ENCODE measurements around the gene B3GNT9. TPM values are rescaled to one million over a fixed set of nuclear protein-coding genes. Genes with fewer than 3 reads are reported as not detected.

B3GNT9 gene
- total and polyA plus RNA-seq, 2 of the 8 experiments (the other 6 are each of a cell fraction or from before 2014, with no cell fraction given), result 3.5 to 9.0 TPM

DNA sequence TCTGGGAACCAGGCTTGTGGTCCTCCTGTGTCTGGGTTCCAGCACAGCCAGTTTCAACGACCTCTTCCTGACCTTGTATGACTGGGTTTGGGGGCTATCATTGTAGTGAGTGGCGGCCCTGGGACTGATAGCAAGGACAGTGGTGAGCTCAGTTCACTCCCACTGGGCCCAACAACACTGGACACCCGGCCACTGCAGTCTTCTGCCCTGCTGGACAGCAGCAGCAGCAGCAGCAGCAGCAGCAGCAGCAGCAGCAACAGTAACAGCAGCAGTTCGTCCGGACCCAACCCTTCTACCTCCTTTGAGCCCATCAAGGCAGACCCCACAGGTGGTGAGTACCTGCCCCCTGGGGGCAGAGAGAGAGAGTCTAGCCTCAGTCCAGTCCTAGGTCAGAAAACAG is 44.9 kb upstream of the B3GNT9 start:
- H4K5ac ChIP-seq (ENCODE audit: insufficient read length, low read depth, low read length), result no peak overlapping the region
- peaks cover 10% of the 10 kb centered on the region for H3K79me1 ChIP-seq (ENCODE audit: low read depth, low read length)
- H3K4me2 ChIP-seq (ENCODE audit: insufficient read depth in 1 of 2, low read depth in 2 of 2, low read length in 2 of 2), result no peak overlapping the region
- CTCF ChIA-PET (ENCODE audit: partially characterized antibody), result interaction anchor here (0.9 to 8.7 kb wide), 5 partner anchors 16 to 44 kb away, joined by 3 to 111 read pairs (median 4); no protein-coding TSS in a partner anchor
- no peak overlapping the region for H4K91ac ChIP-seq (replicated peaks; ENCODE audit: insufficient read length, low read length)
- H2BK15ac ChIP-seq (ENCODE audit: low read length), result no peak overlapping the region
- H3K27ac ChIP-seq (ENCODE audit: low read depth, low read length), result no peak overlapping the region
- no peak overlapping the region for H2AK5ac ChIP-seq (ENCODE audit: low read depth, low read length)
- no peaks in the 10 kb centered on the region for H3K9me3 ChIP-seq (ENCODE audit: insufficient read depth in 2 of 2, low read depth in 1 of 2, low read length in 1 of 2)
- no peaks in the 10 kb centered on the region for H3K27me3 ChIP-seq (replicated peaks in 1 of 4; ENCODE audit: control insufficient read depth in 3 of 4, extremely low read depth in 1 of 4, insufficient read depth in 3 of 4, low read length in 3 of 4)
- peaks cover 18 to 44% (median 34%) of the 10 kb centered on the region in 4 experiments for H3K36me3 ChIP-seq (ENCODE audit: control insufficient read depth in 2 of 4, insufficient read depth in 4 of 4, low read length in 3 of 4)
- H3K23me2 ChIP-seq (ENCODE audit: low read depth, low read length), result peaks cover 13% of the 10 kb centered on the region
- H3K79me2 ChIP-seq (ENCODE audit: control insufficient read depth in 1 of 2, insufficient read depth in 2 of 2, low read length in 2 of 2), result peaks cover 8 to 17% of the 10 kb centered on the region in 2 experiments
- H3K56ac ChIP-seq (replicated peaks; ENCODE audit: insufficient read length, low read depth, low read length), result no peak overlapping the region
- no peak overlapping the region for H2AFZ ChIP-seq (ENCODE audit: low read length)
- FAIRE-seq (no peak), DNase-seq (ENCODE audit: low read depth in 1 of 2, low spot score in 2 of 2) (no peak)
- no peak overlapping the region for H3K18ac ChIP-seq (ENCODE audit: extremely low read depth, low read length)
- no peak overlapping the region for H2BK120ac ChIP-seq (replicated peaks; ENCODE audit: low read depth, low read length)
- peaks cover 5 to 29% of the 10 kb centered on the region in 2 experiments for H4K20me1 ChIP-seq (replicated peaks in 1 of 2; ENCODE audit: control insufficient read depth in 1 of 2, insufficient read depth in 2 of 2, low read length in 2 of 2)
- H3K14ac ChIP-seq (ENCODE audit: insufficient read length), result no peak overlapping the region
- no peak overlapping the region for H3K9ac ChIP-seq (replicated peaks in 1 of 4; ENCODE audit: extremely low read depth in 1 of 4, low read depth in 3 of 4, low read length in 3 of 4)
- H3K4me1 ChIP-seq (replicated peaks in 1 of 4; ENCODE audit: control insufficient read depth in 3 of 4, insufficient read depth in 4 of 4, low read length in 3 of 4), result peaks cover 0 to 17% (median 10%) of the 10 kb centered on the region in 4 experiments; a peak in 5 of 7 replicates
- H2BK5ac ChIP-seq (ENCODE audit: low read depth, low read length), result no peak overlapping the region
- 86% methylated on average over 5 of the region's 5 CpGs; no CpG with 5 or more reads in 1 of the 2 experiments for WGBS, 2 experiments (ENCODE audit: extremely low coverage in 1 of 2, insufficient coverage in 1 of 2, insufficient read length in 1 of 2, insufficient replicate concordance in 2 of 2, low coverage in 1 of 2, low lambda C conversion rate in 2 of 2, missing lambda C conversion rate in 1 of 2)
- no peak overlapping the region for H3K4me3 ChIP-seq (ENCODE audit: extremely low read depth in 1 of 4, insufficient read depth in 2 of 4, low read depth in 3 of 4, low read length in 4 of 4)
- no peak overlapping the region for H2BK12ac ChIP-seq (ENCODE audit: low read depth, low read length)
- no peak overlapping the region for H3K4ac ChIP-seq (replicated peaks; ENCODE audit: insufficient read length, low read depth, low read length)
- H3K23ac ChIP-seq (ENCODE audit: insufficient read length), result no peak overlapping the region
- POLR2A ChIA-PET (ENCODE audit: partially characterized antibody), result interaction anchor here (0.9 to 1.3 kb wide), 2 partner anchors 11 kb away, joined by 3 to 4 read pairs; no protein-coding TSS in a partner anchor
- no peak overlapping the region for H2BK20ac ChIP-seq (ENCODE audit: low read length)
- no peak overlapping the region for H4K8ac ChIP-seq (ENCODE audit: extremely low read depth, insufficient read depth, low read length)
- TF ChIP-seq CHD2 (IDR thresholded peaks at IDR 0.05; ENCODE audit: low read length) (no peak), BCL11A (IDR thresholded peaks at IDR 0.05; ENCODE audit: low read depth in 2 of 2, low read length in 2 of 2) (no peak), CEBPB (IDR thresholded peaks at IDR 0.05; ENCODE audit: low read depth, low read length) (no peak), CHD1 (IDR thresholded peaks at IDR 0.05; ENCODE audit: low read depth, low read length) (no peak), SUZ12 (IDR thresholded peaks at IDR 0.05; ENCODE audit: low read length) (no peak), FOSL1 (IDR thresholded peaks at IDR 0.05; ENCODE audit: insufficient read depth, low read depth, low read length) (no peak), YY1 (IDR thresholded peaks at IDR 0.05; ENCODE audit: low read depth, low read length) (no peak), KDM4A (IDR thresholded peaks at IDR 0.05; ENCODE audit: low read depth, low read length, severe bottlenecking) (no peak), JUND (IDR thresholded peaks at IDR 0.05; ENCODE audit: low read length) (no peak), TEAD4 (IDR thresholded peaks at IDR 0.05; ENCODE audit: low read depth, low read length) (no peak), SP4 (IDR thresholded peaks at IDR 0.05; ENCODE audit: low read length) (no peak), HDAC6 (IDR thresholded peaks at IDR 0.05; ENCODE audit: low read depth, low read length) (no peak)
